Skin epidermis (tissue), 12 donors: ENCODE measurements around the gene FMNL3.

Source experiments
- H3K27ac ChIP-seq, 21 experiments: fragments of 200-600 bp; sonication (generic) in 11 of 21; one replicate each; pipeline ENCODE4 v1.5.0; 2020; ENCODE audit warnings: mild to moderate bottlenecking in 3 of 21, inconsistent platforms in 2 of 21, moderate library complexity in 2 of 21
- H3K4me3 ChIP-seq, 7 experiments: fragments of 200-600 bp; sonication (generic) in 2 of 7; one replicate each; pipeline ENCODE4 v1.5.0; 2020; ENCODE audit warnings: inconsistent platforms in 2 of 7, mild to moderate bottlenecking in 2 of 7, moderate library complexity in 1 of 7

FMNL3 gene

DNA sequence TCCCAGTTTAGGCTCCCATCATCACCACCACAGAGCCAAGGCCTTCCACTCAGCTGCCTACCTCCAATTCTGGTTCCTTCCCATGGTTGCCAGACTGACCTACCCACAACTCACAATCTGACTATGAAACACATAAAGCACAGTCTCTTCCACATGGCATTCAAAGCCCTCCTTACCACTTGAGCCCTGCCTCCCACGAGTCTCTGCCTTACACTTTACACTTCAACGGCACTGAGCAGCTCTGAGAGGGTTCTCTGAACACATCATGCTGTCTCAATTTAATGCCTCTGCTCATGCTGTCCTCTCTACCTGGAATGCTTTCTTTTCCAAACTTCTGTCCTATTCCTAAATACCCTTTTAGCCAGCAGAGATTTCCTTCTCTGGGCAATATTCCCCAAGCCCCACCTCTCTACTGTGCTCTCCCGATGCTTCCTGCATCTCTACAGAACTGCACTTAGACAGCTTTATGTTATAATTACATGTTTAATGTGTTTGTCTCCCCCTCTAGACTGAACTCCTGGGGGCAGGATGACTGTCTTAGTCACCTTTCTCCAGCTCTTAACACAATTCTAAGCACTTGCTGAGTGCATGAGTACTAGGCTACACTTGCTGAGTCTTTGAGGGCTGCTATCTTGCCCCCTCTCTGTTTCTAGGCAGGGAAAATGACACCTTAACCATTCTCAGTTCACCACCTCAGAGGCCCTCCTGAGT lies 23.5 kb downstream of the FMNL3 start:
- no peak overlapping the region for H3K27ac ChIP-seq

DNA sequence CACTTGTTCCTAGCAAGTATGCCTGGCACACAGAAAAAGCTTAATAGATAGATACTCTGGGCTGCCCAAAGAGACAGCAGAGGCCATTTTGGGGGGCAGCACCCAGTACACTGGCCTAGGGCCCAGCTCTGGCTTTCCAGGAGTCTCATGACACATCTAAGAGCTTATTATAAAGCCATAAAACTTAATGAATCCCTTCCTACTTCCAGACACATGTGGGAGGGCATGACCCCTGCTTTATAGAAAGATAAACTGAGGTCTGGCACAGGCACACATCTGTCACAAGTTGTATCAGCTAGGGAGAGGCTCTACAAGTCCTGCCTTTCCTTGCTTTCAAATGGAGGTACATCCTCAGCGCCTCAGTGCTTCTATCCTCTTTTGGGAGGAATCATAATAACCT lies 27.1 kb downstream of the FMNL3 start:
- no peak overlapping the region for H3K27ac ChIP-seq

More for the DNA sequence above, 23.5 kb downstream of the FMNL3 start:
- no peak overlapping the region for H3K4me3 ChIP-seq

DNA sequence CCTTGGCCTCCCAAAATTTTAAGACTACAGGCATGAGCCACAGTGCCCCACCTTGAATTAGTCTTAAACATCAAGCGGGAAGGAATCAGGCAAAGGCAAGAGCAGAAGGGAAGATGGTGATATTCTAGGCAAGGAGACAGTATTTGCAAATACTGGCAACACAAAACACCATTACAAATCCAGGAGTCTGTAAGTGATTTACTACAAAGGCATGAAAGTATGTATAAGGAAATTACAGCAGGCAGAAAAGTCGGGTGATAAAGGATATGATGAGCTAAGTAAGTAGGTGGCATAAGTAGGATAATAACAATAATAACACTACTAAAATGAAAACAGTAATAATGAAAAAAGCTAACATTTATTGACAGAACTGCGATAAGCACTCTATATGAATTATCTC lies 28.5 kb downstream of the FMNL3 start:
- Histone ChIP-seq H3K4me3 (no peak overlapping the region), H3K27ac (no peak overlapping the region)

More for the DNA sequence above, 27.1 kb downstream of the FMNL3 start:
- no peak overlapping the region for H3K4me3 ChIP-seq

DNA sequence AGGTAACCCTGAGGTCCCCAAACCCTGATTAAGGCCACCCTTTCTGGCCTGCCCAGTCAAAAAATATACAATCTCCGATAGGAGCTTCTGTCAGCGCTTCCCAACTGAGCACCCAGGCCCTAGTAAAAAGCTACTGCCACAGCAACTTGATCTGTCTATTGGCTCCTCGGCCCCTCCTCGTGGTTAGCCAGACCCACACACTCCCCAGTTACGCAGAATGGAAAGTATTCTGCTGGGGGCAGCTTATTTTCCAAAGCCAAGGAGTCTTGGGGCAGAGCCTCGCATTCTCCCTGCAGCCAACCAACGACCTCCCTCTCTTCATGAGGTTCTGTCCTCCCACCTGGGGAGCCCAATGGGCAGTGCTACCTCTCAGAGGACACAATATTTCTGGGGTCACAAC lies 32.1 kb downstream of the FMNL3 start:
- H3K4me3 ChIP-seq, result no peak overlapping the region
- peak overlapping the region in 20 of 21 experiments; percentile 13 to 95 (median 83) for H3K27ac ChIP-seq

DNA sequence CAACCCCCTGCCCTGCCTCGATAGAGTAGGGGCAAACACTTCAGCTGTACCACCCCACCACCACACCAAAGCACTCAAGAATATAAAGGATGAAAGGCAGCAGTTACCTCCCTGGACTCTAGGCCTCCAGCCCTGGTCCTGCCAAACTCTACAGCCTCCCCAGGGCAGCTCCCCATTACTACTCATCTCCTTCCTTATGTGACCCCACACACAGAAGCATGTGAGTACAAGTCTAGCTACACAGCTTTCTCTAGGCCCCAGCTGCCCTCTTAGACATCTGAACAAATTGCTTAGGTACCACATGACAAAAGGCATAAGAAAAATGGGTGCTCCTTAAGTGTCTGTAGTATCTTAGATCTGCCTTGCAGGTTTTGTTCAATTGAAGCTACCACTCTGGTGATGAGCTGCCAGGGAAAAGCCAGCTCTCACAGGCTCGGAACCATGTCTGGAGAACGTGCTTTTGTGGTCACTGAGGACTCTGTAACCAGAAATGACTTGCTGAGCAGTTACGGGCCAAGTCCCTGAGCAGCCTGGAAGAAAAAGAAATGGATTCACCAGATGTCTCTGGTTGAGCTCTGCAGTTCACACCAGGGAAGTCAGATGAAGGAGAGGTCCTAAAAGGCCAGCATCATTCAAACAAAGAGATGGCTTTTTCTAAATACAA lies 32.8 kb downstream of the FMNL3 start:
- no peak overlapping the region for H3K4me3 ChIP-seq
- peak overlapping the region in 20 of 21 experiments; percentile 57 to 95 (median 83) for H3K27ac ChIP-seq

DNA sequence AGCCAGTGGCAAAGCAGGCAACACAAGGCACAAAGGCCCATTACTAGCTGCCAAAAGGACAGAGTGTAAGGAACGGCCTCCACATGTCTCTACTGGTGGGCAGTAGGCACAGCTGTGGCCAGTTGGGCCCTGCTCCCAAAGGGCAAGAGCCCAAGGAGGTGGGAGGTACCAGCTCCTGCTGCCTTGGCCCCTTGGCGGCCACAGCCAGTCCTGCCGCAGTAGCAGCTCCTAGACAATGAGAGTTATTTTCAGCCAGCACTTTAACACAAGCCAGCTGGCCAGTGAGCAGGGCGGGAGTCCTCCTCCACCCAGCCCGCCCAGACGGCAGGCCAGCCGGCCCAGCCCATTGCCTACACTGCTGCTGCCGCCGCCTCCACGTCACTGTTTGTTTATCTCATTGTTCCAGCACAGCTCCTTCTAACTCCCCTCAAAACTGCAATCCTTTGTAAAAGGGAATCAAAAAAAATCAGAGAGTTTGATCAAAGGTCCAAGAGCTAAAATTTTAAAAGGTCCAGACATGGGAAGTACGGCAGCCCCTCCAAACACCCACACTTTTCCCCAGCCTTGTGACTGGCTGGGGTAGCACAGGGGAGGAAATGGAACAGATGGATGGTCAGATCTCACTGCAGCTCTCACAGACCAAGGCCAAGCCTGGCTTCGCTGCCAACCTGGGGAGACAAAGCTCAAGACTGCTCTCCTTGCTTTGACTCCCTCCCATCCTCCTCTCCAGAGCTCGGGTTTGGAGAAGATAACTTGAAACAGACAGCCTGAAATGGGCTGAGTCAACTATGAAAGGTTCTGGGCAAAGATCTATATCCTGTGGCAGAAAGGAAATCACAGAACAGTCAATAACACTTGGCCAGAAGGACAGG lies 33.5 kb downstream of the FMNL3 start:
- peak overlapping the region in 20 of 21 experiments; percentile 66 to 95 (median 83) for H3K27ac ChIP-seq
- no peak overlapping the region for H3K4me3 ChIP-seq

DNA sequence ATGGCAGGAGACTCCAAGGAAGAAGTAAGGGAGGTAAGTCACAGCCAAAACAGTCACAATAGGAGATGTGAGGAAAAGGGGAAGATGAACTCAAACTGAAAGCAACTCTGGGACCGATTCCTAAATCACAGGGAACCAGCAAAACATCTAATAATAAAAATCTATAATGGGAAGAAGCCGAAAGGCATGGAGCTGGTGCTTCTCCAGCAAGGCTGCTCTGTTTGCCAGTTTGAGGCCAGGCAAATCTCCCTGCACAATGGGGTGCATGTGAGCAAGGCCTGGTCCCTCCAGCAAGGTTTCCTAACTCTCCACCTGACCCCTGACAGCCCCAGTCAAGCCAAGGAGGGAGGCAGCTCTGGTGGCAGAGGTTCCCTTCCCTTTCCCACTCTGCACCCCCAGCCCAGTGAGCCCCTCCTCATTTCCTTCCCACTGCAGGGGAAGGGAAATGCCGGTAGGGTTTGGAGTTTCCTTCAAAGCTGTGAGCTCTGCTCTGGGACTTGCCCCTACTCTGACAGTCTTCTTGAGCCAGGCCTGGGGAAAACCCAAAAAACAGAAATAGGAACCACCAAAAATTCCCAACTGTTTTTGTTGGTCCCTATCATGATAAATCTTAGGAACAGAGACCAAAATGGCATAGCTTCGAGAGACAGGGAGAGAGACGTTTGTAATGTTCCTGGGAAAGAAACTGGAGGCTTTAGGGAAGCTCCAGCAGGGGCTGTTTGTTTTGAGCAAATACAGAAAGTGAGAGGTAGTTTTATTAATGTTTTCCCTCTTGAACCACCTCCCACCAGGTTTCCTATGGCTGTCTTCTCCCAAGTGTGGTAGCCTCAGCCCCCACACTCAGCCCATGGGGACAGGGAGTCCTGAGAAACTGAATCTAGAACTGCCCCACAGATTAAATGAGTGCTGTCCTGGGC lies 34.6 kb downstream of the FMNL3 start:
- no peak overlapping the region for H3K4me3 ChIP-seq
- peak overlapping the region in 20 of 21 experiments; percentile 63 to 95 (median 83) for H3K27ac ChIP-seq

DNA sequence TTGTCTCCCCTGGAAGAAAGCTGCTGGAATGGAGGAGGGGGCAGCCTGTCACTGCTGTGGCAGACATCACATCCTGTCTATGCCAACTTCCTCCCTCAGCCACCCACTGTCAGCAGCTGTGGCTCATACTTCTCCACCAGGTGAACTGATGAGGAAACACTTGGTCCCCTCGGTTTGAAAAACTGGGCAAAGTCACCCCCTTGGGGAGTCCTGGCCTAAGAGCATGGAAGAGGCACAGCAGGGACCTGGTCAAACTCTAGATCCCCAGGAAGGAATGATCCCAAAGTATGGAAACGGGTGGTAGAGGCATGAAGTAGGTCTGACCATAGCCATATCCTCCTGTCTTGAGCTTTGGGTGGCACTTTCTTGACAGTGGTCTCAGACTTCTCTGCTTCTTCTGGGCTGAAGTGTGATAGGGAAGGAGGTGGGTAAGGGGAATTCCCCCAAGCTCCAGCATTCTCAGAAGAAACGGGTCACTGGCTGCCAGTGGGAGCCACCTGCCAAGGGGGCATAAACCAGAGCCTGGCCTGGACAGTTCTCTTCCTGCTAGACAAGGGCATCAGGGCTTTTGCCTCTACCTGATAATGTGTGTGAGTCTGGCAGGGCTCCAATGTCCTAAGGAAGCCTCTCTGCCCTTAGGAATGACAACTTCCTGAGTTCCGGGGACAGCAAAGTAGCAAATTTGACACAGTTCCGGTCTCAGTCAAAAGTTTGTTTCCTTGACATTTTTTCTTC lies 36.0 kb downstream of the FMNL3 start:
- H3K27ac ChIP-seq, result peak overlapping the region; percentile 27 to 95 (median 79)
- no peak overlapping the region for H3K4me3 ChIP-seq

DNA sequence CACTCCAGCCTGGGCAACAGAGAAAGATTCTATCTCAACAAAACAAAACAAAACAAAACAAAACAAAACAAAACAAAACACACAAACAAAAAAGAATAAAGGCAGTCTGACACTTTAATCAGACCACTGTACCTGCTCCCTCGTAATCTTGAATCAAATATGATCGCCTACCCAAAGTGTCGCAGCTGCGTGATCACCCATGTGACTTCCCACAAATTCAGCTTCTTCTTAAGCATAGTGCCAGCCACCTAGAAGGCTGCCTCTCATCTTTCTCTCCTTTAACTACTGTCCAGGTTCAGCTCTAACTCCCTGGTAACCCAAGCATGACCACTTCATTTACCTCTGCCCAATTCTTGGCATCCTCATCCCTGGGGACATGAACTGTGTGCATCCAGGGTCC lies 37.4 kb downstream of the FMNL3 start:
- Histone ChIP-seq H3K27ac (peak overlapping the region in 9 of 21 experiments; percentile 21 to 95 (median 85)), H3K4me3 (no peak overlapping the region)

DNA sequence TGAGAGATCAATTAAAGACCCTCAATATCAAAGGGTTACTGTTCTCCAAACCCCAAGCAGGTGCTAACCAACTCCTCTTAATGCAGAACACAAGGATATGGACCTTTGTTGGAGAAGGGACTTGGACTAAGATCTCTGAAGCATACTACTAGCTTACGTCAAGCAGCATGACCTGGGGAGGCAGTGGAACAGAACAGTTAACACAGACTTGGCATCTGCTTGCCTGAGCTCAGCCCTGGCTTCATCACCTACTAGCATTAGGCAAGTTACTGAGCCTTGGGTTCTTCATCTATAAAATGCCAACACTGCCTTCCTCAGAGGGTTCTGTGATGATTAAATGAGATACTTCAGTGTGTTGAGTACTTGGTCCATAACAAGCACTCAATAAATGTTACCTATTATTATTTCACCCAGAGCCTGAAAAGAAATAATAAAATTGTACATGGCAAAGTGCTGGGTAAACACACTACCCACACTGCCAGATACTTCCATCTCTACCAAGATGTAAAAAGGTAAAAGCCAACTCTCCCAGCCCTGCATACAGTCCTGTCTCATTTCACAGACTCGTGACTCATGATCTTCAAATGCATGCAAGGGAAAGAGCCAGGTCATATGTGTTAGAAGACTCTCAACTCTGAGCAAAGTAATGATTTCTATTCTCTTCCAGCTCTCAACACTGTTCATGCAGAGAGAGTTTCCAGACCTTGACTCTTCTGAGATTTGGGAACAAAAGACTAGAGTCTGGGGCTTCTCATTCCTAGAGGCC lies 39.7 kb downstream of the FMNL3 start:
- H3K27ac ChIP-seq, result peak overlapping the region in 3 of 21 experiments; percentile 3 to 58 (median 4)
- no peak overlapping the region for H3K4me3 ChIP-seq

DNA sequence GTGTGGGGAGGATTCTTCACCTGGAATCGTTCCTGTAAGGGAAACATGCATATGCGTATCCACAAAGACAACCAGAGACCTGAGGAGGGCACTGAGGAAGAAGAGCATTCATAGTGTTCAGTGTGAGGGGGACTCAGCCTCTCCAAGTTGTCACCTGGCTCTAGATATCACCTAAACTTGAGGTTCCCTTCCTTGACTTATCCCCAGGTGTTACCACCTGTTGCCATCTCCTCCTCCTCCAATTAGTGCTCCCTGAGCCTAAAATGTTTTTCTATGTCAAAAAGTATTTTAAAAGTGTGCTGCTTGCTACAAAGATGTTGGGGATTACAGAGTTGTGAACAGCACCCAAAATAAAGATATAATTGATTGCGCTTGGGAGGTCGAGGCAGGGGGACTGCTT lies 41.0 kb downstream of the FMNL3 start:
- no peak overlapping the region for H3K4me3 ChIP-seq
- peak overlapping the region in 2 of 21 experiments; percentile 92 to 94 for H3K27ac ChIP-seq

DNA sequence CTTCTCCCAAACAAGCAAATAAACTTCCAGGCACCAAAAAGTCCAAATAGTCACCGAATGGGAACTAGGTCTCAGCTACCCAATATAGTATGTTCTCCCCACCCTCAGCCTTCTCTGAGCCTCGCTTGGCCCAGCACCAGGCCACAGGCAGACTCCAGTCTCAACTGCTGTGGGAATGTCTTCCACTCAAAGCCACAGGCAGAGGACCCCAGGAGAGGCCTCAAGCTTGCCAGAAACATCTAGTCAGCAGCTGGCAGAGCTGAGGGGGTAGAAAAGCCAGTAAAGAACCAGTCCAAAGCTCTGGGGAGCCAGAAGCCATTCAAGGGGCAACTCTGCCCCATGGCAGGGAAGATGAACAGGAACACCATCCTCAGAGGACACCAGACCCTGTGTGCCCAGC lies 41.8 kb downstream of the FMNL3 start:
- Histone ChIP-seq H3K4me3 (no peak overlapping the region), H3K27ac (peak overlapping the region in 7 of 21 experiments; percentile 14 to 95 (median 85))

DNA sequence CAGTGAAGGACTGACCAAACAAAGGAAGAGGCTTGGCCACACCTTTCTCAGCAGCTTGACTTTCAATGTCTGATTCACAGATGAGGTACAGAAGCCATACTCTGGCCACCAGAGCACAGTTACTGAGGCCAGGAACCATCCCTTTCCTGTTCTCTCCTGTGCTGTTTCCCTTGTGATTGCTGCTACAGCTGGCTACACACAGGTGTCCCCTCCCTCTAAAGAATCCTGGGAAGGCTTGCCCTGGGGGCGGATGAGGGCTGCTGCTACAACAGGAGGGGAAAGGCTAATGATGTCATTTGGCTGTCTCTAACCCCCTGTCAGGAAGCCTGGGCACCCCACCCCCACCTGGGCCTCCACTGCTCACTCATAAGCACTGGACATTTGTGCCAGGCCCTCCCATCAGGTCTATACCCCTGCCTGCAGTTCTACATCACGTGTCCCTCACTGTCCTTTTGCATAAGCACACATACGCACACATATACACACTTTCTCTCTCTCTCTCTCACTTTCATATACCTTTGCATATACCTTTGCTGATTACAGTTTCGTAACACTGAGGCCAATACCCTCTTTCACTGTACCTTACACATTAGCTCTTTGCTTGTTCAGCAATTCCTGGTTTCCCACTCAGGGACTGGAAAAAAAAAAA lies 42.5 kb downstream of the FMNL3 start:
- Histone ChIP-seq H3K4me3 (no peak overlapping the region), H3K27ac (peak overlapping the region in 9 of 21 experiments; percentile 61 to 95 (median 85))

DNA sequence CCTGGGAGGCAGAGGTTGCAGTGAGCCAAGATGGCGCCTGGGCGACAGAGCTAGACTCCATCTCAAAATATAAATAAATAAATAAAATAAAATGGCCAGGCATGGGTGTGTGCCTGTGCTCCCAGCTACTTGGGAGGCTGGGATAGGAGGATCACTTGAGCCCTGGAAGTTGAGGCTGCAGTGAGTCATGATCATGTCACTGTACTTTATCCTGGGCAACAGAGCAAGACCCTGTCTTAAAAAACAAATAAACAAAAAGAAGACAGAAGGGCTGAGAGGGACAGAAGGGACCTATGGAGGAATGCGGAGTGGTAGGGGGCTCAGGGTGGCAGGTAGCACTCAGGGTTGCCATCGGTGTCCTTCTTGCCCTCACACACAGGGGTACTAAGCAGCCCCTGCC lies 43.0 kb downstream of the FMNL3 start:
- H3K27ac ChIP-seq, result peak overlapping the region in 12 of 21 experiments; percentile 61 to 95 (median 83)
- no peak overlapping the region for H3K4me3 ChIP-seq

DNA sequence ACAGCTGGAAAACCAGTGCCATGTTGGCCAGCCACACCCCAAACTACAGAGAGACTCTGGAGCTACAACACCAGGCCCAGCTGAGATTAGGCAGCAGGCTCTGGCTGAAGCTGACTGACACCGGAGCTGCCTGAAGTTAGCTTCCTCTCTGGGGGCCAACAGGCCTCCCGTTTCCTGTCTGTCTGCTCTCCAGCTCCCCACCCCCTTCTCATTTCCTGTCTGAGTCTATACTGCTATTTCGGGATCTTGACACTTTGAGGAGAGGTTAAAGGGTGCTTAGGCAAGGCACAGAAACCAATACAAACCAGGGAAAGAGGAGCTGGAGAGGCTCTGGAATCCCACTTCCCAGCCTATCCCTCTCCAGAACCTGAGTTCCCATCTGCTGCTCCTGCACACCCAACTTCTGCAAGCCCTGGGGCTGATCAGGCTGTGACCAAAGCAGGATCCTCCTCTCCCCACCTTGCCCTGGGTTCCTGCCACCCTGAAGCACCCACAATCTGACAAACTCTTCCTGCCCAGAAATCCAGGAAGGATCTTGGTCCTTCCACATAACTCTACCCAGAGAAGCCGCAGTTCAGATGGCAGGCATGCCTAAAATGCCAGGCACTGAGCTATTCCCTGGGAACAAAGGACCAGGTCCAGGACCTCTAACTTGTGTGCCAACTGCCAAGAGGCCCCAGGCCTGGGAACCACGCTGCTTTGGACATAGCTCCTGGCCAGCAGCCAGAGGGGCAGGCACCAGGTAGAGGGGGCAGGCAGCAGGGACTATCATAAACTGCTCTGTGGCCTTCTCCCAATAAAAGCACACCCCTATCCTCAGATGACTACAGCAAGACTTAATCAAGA lies 44.0 kb downstream of the FMNL3 start:
- H3K4me3 ChIP-seq, result no peak overlapping the region
- H3K27ac ChIP-seq, result peak overlapping the region in 20 of 21 experiments; percentile 3 to 95 (median 78)

DNA sequence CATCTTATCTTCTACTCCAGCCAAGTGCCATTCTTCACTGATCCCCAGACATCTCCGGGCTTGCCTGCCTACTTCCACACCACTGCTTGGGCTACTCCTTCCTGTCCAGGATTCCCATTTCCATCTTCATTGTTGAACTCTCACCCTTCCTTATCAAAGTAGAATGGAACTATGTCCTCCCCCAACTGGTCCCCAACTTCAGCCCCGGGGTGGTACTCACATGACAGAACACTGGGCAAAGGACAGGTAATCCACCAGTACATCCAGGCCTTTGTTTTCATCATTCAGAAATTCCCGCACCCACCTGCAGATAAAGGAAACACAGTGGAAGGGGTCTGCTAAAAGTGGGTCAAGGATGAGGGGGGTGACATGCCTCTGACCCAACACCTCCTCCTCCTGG lies 45.5 kb downstream of the FMNL3 start:
- H3K4me3 ChIP-seq, result no peak overlapping the region
- H3K27ac ChIP-seq, result peak overlapping the region in 10 of 21 experiments; percentile 13 to 95 (median 84)
